Thyroid gland (tissue), 4 donors: ENCODE results near the gene HIP1.
"Not testable (repeated sequence)": the region's sequence is repeated elsewhere in the genome, so short reads cannot be mapped to it uniquely, and the experiment has no call there.

Experiments used
- CTCF ChIP-seq, 6 experiments: fragments of 200-600 bp in 3 of 6; fragments of 450-650 bp in 3 of 6; sonication (generic) in 3 of 6; IDR thresholded peaks; one replicate each; pipeline ENCODE4 v1.5.1; 2016 to 2019; ENCODE audit warnings: antibody characterized with exemption in 6 of 6, mild to moderate bottlenecking in 2 of 6, inconsistent platforms in 1 of 6, moderate library complexity in 1 of 6
- POLR2A ChIP-seq, 2 donors: fragments of 450-650 bp; IDR thresholded peaks; one replicate each; pipeline ENCODE4 v1.6.1; 2017; ENCODE audit warnings: antibody characterized with exemption in 2 of 2, mild to moderate bottlenecking in 2 of 2, moderate library complexity in 1 of 2

GRCh38 chr7:75761801-75762200, 23.1 kb upstream of the HIP1 start:
- not testable (repeated sequence) for TF ChIP-seq POLR2A, CTCF (IDR thresholded peaks at IDR 0.05)
